ENCODE measurements around the gene TRIM15.

GRCh38 chr6:30150671-30151395 lies 12.5 kb upstream of the TRIM15 start:
- TF ChIP-seq, protein P1, sequence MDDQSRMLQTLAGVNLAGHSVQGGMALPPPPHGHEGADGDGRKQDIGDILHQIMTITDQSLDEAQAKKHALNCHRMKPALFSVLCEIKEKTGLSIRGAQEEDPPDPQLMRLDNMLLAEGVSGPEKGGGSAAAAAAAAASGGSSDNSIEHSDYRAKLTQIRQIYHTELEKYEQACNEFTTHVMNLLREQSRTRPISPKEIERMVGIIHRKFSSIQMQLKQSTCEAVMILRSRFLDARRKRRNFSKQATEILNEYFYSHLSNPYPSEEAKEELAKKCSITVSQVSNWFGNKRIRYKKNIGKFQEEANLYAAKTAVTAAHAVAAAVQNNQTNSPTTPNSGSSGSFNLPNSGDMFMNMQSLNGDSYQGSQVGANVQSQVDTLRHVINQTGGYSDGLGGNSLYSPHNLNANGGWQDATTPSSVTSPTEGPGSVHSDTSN (IDR thresholded peaks at IDR 0.05; ENCODE audit: insufficient replicate concordance, low read depth, low read length): no peak
- TF ChIP-seq NFIC (IDR thresholded peaks at IDR 0.05; ENCODE audit: low read depth, low read length) (no peak), FOXK2 (IDR thresholded peaks at IDR 0.05) (no peak)
- TF ChIP-seq, protein P2, sequence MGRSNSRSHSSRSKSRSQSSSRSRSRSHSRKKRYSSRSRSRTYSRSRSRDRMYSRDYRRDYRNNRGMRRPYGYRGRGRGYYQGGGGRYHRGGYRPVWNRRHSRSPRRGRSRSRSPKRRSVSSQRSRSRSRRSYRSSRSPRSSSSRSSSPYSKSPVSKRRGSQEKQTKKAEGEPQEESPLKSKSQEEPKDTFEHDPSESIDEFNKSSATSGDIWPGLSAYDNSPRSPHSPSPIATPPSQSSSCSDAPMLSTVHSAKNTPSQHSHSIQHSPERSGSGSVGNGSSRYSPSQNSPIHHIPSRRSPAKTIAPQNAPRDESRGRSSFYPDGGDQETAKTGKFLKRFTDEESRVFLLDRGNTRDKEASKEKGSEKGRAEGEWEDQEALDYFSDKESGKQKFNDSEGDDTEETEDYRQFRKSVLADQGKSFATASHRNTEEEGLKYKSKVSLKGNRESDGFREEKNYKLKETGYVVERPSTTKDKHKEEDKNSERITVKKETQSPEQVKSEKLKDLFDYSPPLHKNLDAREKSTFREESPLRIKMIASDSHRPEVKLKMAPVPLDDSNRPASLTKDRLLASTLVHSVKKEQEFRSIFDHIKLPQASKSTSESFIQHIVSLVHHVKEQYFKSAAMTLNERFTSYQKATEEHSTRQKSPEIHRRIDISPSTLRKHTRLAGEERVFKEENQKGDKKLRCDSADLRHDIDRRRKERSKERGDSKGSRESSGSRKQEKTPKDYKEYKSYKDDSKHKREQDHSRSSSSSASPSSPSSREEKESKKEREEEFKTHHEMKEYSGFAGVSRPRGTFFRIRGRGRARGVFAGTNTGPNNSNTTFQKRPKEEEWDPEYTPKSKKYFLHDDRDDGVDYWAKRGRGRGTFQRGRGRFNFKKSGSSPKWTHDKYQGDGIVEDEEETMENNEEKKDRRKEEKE (IDR thresholded peaks at IDR 0.05): no peak

Measured in GM12878 (cell line).